SK-N-SH (cell line): ENCODE results near the gene SCYGR7. TPM values are rescaled to one million over a fixed set of nuclear protein-coding genes. Genes with fewer than 3 reads are reported as not detected.
"Not testable (repeated sequence)": the region's sequence is repeated elsewhere in the genome, so short reads cannot be mapped to it uniquely, and the experiment has no call there.

Experiments used
- CTCF ChIA-PET: fragments of 300-600, 350-600 bp; formaldehyde crosslinking; extraction: SDS; loops from one replicate; lab custom pipeline; 2021; lab: Yijun Ruan, JAX
- POLR2A ChIA-PET: fragments of 350-600 bp; sonication (Branson Sonifier 250); formaldehyde crosslinking; extraction: SDS; loops from one replicate; lab custom pipeline; 2020; ENCODE audit warnings: antibody characterized with exemption, inconsistent platforms; lab: Yijun Ruan, JAX
- DNase-seq: peaks from one replicate; pipeline ENCODE4 v3.0.0; 2012
- H2AFZ ChIP-seq: fragments of 200-600 bp; sonication (generic); 2 replicates; pipeline ENCODE4 v1.8.1; 2016; ENCODE audit warnings: antibody characterized with exemption, mild to moderate bottlenecking, low read depth
- H3F3A ChIP-seq: fragments of 200-600 bp; sonication (generic); replicated peaks from 2 replicates; pipeline ENCODE3; 2016; ENCODE audit warnings: antibody characterized with exemption, mild to moderate bottlenecking; ENCODE audit not compliant: insufficient read depth
- H3K27ac ChIP-seq, 2 experiments: fragments of 200-500 bp in 1 of 2; fragments of 200-600 bp in 1 of 2; sonication (Bioruptor generic) in 1 of 2; sonication (generic), shearing (Covaris generic) in 1 of 2; 2 replicates each; pipeline versions ENCODE4 v1.5.1 to v1.6.1; 2014 to 2016; ENCODE audit warnings: low read depth in 2 of 2, inconsistent platforms in 1 of 2, low read length in 1 of 2, mild to moderate bottlenecking in 1 of 2, mixed read lengths in 1 of 2
- H3K27me3 ChIP-seq: fragments of 200-600 bp; sonication (generic), shearing (Covaris generic); 2 replicates; pipeline ENCODE4 v1.6.1; 2016; ENCODE audit warnings: mixed run types; ENCODE audit not compliant: insufficient read depth
- H3K36me3 ChIP-seq, 2 experiments: fragments of 200-500 bp in 1 of 2; fragments of 200-600 bp in 1 of 2; sonication (Bioruptor generic) in 1 of 2; sonication (generic) in 1 of 2; replicated peaks in 1 of 2; 2 replicates each; pipeline versions ENCODE3 to v1.5.1; 2014 to 2016; ENCODE audit warnings: low read length in 1 of 2, mild to moderate bottlenecking in 1 of 2; ENCODE audit not compliant: insufficient read depth in 2 of 2, control insufficient read depth in 1 of 2
- H3K4me1 ChIP-seq, 2 experiments: fragments of 200-500 bp in 1 of 2; fragments of 200-600 bp in 1 of 2; sonication (Bioruptor generic) in 1 of 2; sonication (generic), shearing (Covaris generic) in 1 of 2; 2 replicates each; pipeline versions ENCODE4 v1.5.1 to v1.6.1; 2014 to 2016; ENCODE audit warnings: low read depth in 1 of 2, low read length in 1 of 2, mixed run types in 1 of 2; ENCODE audit not compliant: insufficient read depth in 2 of 2, control insufficient read depth in 1 of 2
- H3K4me2 ChIP-seq: fragments of 200-600 bp; sonication (generic), shearing (Covaris generic); 2 replicates; pipeline ENCODE4 v1.6.1; 2017; ENCODE audit warnings: mixed run types
- H3K4me3 ChIP-seq, 2 experiments: fragments of 200-500 bp in 1 of 2; fragments of 200-600 bp in 1 of 2; sonication (Bioruptor generic) in 1 of 2; sonication (generic), shearing (Covaris generic) in 1 of 2; 2 replicates each; pipeline versions ENCODE4 v1.5.1 to v1.8.1; 2014 to 2016; ENCODE audit warnings: low read depth in 2 of 2, inconsistent platforms in 1 of 2, low read length in 1 of 2, mild to moderate bottlenecking in 1 of 2, mixed read lengths in 1 of 2, moderate library complexity in 1 of 2
- H3K79me2 ChIP-seq: fragments of 200-600 bp; sonication (generic); 2 replicates; pipeline ENCODE4 v1.8.1; 2017; ENCODE audit warnings: mild to moderate bottlenecking; ENCODE audit not compliant: insufficient read depth
- H3K9ac ChIP-seq: fragments of 200-600 bp; sonication (generic); 2 replicates; pipeline ENCODE4 v1.6.1; 2017; ENCODE audit warnings: mixed run types
- H3K9me2 ChIP-seq: fragments of 200-600 bp; sonication (generic); 2 replicates; pipeline ENCODE4 v1.6.1; 2017; ENCODE audit warnings: mixed run types
- H3K9me3 ChIP-seq: fragments of 200-600 bp; sonication (generic); 2 replicates; pipeline ENCODE4 v1.6.1; 2017; ENCODE audit warnings: mixed run types, mild to moderate bottlenecking, moderate library complexity
- H4K20me1 ChIP-seq: fragments of 200-600 bp; sonication (generic); 2 replicates; pipeline ENCODE4 v1.6.1; 2017; ENCODE audit warnings: mild to moderate bottlenecking, mixed run types; ENCODE audit not compliant: insufficient read depth
- CHD2 ChIP-seq: fragments of 150-350 bp; IDR thresholded peaks from 2 replicates; pipeline ENCODE4 v1.6.1; 2018; ENCODE audit warnings: low read length; ENCODE audit not compliant: partially characterized antibody
- EP300 ChIP-seq, 2 experiments: IDR thresholded peaks; 2 replicates each; pipeline versions ENCODE4 v1.4.0 to v1.6.1; 2012; ENCODE audit warnings: borderline replicate concordance in 1 of 2, low read depth in 1 of 2, low read length in 1 of 2
- EZH2phosphoT487 ChIP-seq: fragments of 200-600 bp; sonication (generic); IDR thresholded peaks from 2 replicates; pipeline ENCODE4 v1.6.1; 2017; ENCODE audit warnings: low read depth, mixed run types, mild to moderate bottlenecking, antibody characterized with exemption, moderate library complexity, borderline replicate concordance
- FOSL2 ChIP-seq: IDR thresholded peaks from 2 replicates; pipeline ENCODE4 v1.4.0; 2012; ENCODE audit warnings: low read depth, mild to moderate bottlenecking, moderate library complexity, borderline replicate concordance
- FOXM1 ChIP-seq: IDR thresholded peaks from 2 replicates; pipeline ENCODE4 v1.4.0; 2012; ENCODE audit warnings: low read depth, mild to moderate bottlenecking
- GABPA ChIP-seq: IDR thresholded peaks from 2 replicates; pipeline ENCODE4 v1.4.0; 2012; ENCODE audit warnings: low read depth, mild to moderate bottlenecking
- JUND ChIP-seq: IDR thresholded peaks from 2 replicates; pipeline ENCODE4 v1.4.0; 2012
- MXI1 ChIP-seq: IDR thresholded peaks from 2 replicates; pipeline ENCODE4 v1.6.1; 2012; ENCODE audit warnings: mild to moderate bottlenecking, low read depth, low read length, improper control_type of control experiment
- NFIC ChIP-seq: IDR thresholded peaks from 2 replicates; pipeline ENCODE4 v1.4.0; 2012; ENCODE audit warnings: borderline replicate concordance
- NRF1 ChIP-seq: IDR thresholded peaks from 2 replicates; pipeline ENCODE4 v1.6.1; 2012; ENCODE audit warnings: low read depth, mild to moderate bottlenecking, low read length
- RCOR1 ChIP-seq: fragments of 150-350 bp; IDR thresholded peaks from 2 replicates; pipeline ENCODE4 v1.6.1; 2017; ENCODE audit warnings: antibody characterized with exemption, low read length
- RXRA ChIP-seq: IDR thresholded peaks from 2 replicates; pipeline ENCODE4 v1.4.0; 2012; ENCODE audit warnings: low read depth, mild to moderate bottlenecking, borderline replicate concordance
- SIN3A ChIP-seq: IDR thresholded peaks from 2 replicates; pipeline ENCODE4 v1.6.1; 2012; ENCODE audit warnings: low read depth, mild to moderate bottlenecking, low read length, moderate library complexity, borderline replicate concordance
- SMC3 ChIP-seq: IDR thresholded peaks from 2 replicates; pipeline ENCODE4 v1.6.1; 2012; ENCODE audit warnings: low read depth, low read length, improper control_type of control experiment
- TAF1 ChIP-seq: IDR thresholded peaks from 2 replicates; pipeline ENCODE4 v1.6.1; 2012; ENCODE audit warnings: low read depth, mild to moderate bottlenecking, low read length, moderate library complexity, borderline replicate concordance
- WGBS: methylation state at CpG from one replicate; pipeline ENCODE4 v1.1.6; 2017; ENCODE audit warnings: low lambda C conversion rate; 5-methylcytosine and 5-hydroxymethylcytosine counted together
- polyA plus RNA-seq, 3 experiments: library from polyadenylated mRNA; depleted of rRNA; stranded (reverse); fragments of >200 nt; gene quantifications; 2 replicates each; pipeline ENCODE4 v1.2.3, GENCODE V29; 2012

Gene SCYGR7
- polyA plus RNA-seq, 1 of the 3 experiments (the other 2 are of a cell fraction), result not detected

DNA sequence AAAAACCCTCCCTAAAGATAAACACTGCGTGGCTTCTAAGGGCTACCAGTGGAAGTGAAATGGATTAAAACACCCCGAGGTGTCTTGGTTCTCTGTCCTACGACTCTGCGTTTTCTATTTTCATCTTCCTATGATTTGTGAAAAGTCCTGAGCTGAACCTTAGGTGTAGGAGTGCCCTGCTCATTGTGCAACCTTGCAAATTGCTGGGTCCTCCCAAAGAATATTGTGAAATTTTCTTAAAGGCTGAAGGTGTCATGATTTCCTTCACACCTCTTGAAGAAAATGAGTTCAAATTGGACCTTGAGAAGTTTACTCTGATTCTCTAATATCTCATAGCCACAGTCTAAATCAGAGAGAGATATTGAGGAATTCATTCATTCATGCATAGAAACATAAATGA is 8.5 kb upstream of the SCYGR7 start:
- H3K79me2 ChIP-seq, result no peaks in the 10 kb centered on the region
- no peaks in the 10 kb centered on the region for H3K9me3 ChIP-seq
- no peaks in the 10 kb centered on the region for H3K9me2 ChIP-seq
- H3K27me3 ChIP-seq, result peaks cover 38% of the 10 kb centered on the region; the same call in 1 of the 2 replicates
- no peak overlapping the region for H3K4me3 ChIP-seq
- TF ChIP-seq RXRA (no peak), NRF1 (no peak), RCOR1 (no peak), FOSL2 (no peak), TAF1 (no peak), JUND (no peak), SIN3A (no peak), NFIC (no peak), MXI1 (no peak), GABPA (no peak), EZH2phosphoT487 (no peak), CHD2 (no peak), SMC3 (no peak)
- TF ChIP-seq, all 33 proteins: peak for 0
- DNase-seq, result no peak
- H3K27ac ChIP-seq, result no peak overlapping the region
- H3K36me3 ChIP-seq, result no peaks in the 10 kb centered on the region
- H3K4me1 ChIP-seq, result peaks cover 3 to 4% of the 10 kb centered on the region in 2 experiments; a peak in 1 of 4 replicates
- CTCF ChIA-PET, result no interaction called here
- WGBS, result 68% methylated on average over 4 of the region's 4 CpGs
- no peaks in the 10 kb centered on the region for H3F3A ChIP-seq
- H2AFZ ChIP-seq, result no peak overlapping the region
- no peaks in the 10 kb centered on the region for H4K20me1 ChIP-seq
- POLR2A ChIA-PET, result no interaction called here
- H3K9ac ChIP-seq, result no peak overlapping the region
- no peak overlapping the region for H3K4me2 ChIP-seq

GRCh38 chr2:227720680-227721079 is 7.5 kb upstream of the SCYGR7 start:
- Histone ChIP-seq H3K9ac (no peak overlapping the region), H3K9me2 (no peaks in the 10 kb centered on the region), H3K27ac (no peak overlapping the region), H3K36me3 (no peaks in the 10 kb centered on the region), H3K4me1 (peaks cover 3 to 4% of the 10 kb centered on the region in 2 experiments; a peak in 1 of 4 replicates), H4K20me1 (no peaks in the 10 kb centered on the region), H3K27me3 (peaks cover 43% of the 10 kb centered on the region), H3K9me3 (no peaks in the 10 kb centered on the region), H3K4me3 (no peak overlapping the region), H2AFZ (no peak overlapping the region), H3K4me2 (no peak overlapping the region)
- WGBS, result 44% methylated on average over 4 of the region's 4 CpGs
- DNase-seq, result no peak
- CTCF ChIA-PET, result interaction anchor here (0.9 kb wide), 1 partner anchor 46 kb away, joined by 3 read pairs; no protein-coding TSS in a partner anchor
- TF ChIP-seq EP300 (IDR thresholded peaks at IDR 0.05; ENCODE audit: borderline replicate concordance in 1 of 2, low read depth in 1 of 2, low read length in 1 of 2) (no peak), FOXM1 (no peak), EZH2phosphoT487 (no peak)
- TF ChIP-seq, all 33 proteins: peak for 0
- Histone ChIP-seq H3K79me2 (no peaks in the 10 kb centered on the region), H3F3A (no peaks in the 10 kb centered on the region)
- POLR2A ChIA-PET, result no interaction called here

- CTCF ChIA-PET, H3K27ac ChIP-seq, DNase-seq, H3K79me2 ChIP-seq, H3K9me3 ChIP-seq, H3K36me3 ChIP-seq, H3K4me1 ChIP-seq, H3F3A ChIP-seq, H3K9me2 ChIP-seq, H3K9ac ChIP-seq, H3K4me3 ChIP-seq, H2AFZ ChIP-seq, H4K20me1 ChIP-seq, POLR2A ChIA-PET, H3K4me2 ChIP-seq: not testable (repeated sequence)
- peaks cover 40% of the 10 kb centered on the region for H3K27me3 ChIP-seq
- WGBS, result 13% methylated on average over 2 of the region's 7 CpGs
Measured at GRCh38 chr2:227722821-227723220, 5.3 kb upstream of the SCYGR7 start.
